ENCODE measurements around the gene KCNN1. TPM values are rescaled to one million over a fixed set of nuclear protein-coding genes. Genes with fewer than 3 reads are reported as not detected.

The KCNN1 gene
- total RNA-seq, 1 experiment from 2014 or later = 9.2 TPM

DNA sequence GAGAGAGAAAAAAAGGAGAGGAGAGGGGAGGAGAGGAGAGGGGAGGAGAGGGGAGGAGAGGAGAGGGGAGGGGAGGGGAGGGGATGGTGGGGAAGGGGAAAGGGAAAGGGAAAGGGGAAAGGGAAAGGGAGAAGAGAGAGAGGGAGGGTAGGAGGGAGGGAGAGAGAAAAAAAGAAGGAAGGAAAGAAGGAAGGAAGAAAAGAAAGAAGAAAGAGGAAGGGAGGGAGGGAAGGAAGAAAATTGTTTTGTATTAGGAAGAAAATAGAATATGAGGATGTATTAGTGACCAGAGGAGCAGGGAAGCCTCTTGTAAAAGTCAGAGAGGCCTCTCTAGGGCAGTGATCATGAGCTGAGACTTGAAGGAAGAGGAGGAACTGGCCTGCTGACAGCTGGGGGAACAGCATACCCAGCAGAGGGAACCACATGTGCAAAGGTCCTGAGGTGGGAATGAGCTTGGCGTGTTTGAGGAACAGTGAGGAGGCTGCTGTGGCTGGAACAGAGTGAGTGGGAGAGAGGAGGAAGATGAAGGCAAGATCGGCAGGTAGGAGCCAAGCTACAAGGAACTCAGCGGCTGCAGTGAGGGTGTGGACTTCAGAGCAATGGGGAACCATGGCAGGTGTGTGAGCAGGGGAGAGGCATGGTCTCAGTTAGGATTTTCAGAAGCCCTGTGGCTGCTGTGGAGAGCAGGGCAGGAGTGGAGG is 9.6 kb upstream of the KCNN1 start:
- no peaks in the 10 kb centered on the region for H3K9me3 Mint-ChIP-seq
- Histone ChIP-seq H4K5ac (ENCODE audit: insufficient read length, low read depth, low read length) (no peak overlapping the region), H3K14ac (ENCODE audit: insufficient read depth, low read length) (no peak overlapping the region), H4K91ac (ENCODE audit: insufficient read length, low read depth, low read length) (no peak overlapping the region), H3K9me3 (ENCODE audit: control insufficient read depth, low read depth, low read length) (no peaks in the 10 kb centered on the region), H3K56ac (ENCODE audit: insufficient read length, low read depth, low read length) (no peak overlapping the region), H3K23ac (ENCODE audit: insufficient read length, low read depth, low read length) (no peak overlapping the region), H3K4me2 (ENCODE audit: insufficient read depth, insufficient read length, low read length) (no peak overlapping the region), H2BK5ac (ENCODE audit: insufficient read length, low read length) (no peak overlapping the region), H2BK20ac (ENCODE audit: low read depth, low read length, poor library complexity, severe bottlenecking) (no peak overlapping the region), H2AFZ (ENCODE audit: low read length) (no peak overlapping the region), H3K4ac (ENCODE audit: low read depth, low read length) (no peak overlapping the region), H3K79me1 (ENCODE audit: insufficient read depth, low read depth, low read length, poor library complexity, severe bottlenecking) (no peaks in the 10 kb centered on the region), H2BK15ac (ENCODE audit: low read depth, low read length) (no peak overlapping the region), H4K8ac (replicated peaks; ENCODE audit: insufficient read length, low read depth, low read length) (no peak overlapping the region), H2BK12ac (ENCODE audit: insufficient read length, low read depth, low read length) (no peak overlapping the region), H3K23me2 (ENCODE audit: insufficient read length, low read depth, low read length, poor library complexity, severe bottlenecking) (peaks cover 5% of the 10 kb centered on the region), H3T11ph (ENCODE audit: low read length) (no peak overlapping the region), H3K27me3 (ENCODE audit: insufficient read depth, low read length) (peaks cover 11% of the 10 kb centered on the region; the same call in 1 of the 2 replicates), H4K20me1 (ENCODE audit: control insufficient read depth, insufficient read depth, insufficient read length) (no peaks in the 10 kb centered on the region), H3K27ac (ENCODE audit: insufficient read length, low read depth, low read length) (no peak overlapping the region), H3K79me2 (ENCODE audit: insufficient read depth, low read length) (no peaks in the 10 kb centered on the region), H2AK5ac (ENCODE audit: insufficient read length, low read length) (no peak overlapping the region), H3K4me1 (ENCODE audit: insufficient read depth, low read length) (no peaks in the 10 kb centered on the region; the same call in 1 of the 2 replicates), H3K9ac (ENCODE audit: extremely low read depth, insufficient read length, low read length) (no peak overlapping the region), H2BK120ac (ENCODE audit: low read depth, low read length, poor library complexity, severe bottlenecking) (no peak overlapping the region), H3K18ac (ENCODE audit: insufficient read length, low read depth, low read length) (no peak overlapping the region)
- no peak overlapping the region; a peak in 1 of 7 replicates for H3K27ac Mint-ChIP-seq
- H3K4me3 Mint-ChIP-seq = no peak overlapping the region
- peaks cover 14 to 28% of the 10 kb centered on the region in 2 experiments for H3K4me1 Mint-ChIP-seq
- DNase-seq = no peak
- TF ChIP-seq, protein P1, sequence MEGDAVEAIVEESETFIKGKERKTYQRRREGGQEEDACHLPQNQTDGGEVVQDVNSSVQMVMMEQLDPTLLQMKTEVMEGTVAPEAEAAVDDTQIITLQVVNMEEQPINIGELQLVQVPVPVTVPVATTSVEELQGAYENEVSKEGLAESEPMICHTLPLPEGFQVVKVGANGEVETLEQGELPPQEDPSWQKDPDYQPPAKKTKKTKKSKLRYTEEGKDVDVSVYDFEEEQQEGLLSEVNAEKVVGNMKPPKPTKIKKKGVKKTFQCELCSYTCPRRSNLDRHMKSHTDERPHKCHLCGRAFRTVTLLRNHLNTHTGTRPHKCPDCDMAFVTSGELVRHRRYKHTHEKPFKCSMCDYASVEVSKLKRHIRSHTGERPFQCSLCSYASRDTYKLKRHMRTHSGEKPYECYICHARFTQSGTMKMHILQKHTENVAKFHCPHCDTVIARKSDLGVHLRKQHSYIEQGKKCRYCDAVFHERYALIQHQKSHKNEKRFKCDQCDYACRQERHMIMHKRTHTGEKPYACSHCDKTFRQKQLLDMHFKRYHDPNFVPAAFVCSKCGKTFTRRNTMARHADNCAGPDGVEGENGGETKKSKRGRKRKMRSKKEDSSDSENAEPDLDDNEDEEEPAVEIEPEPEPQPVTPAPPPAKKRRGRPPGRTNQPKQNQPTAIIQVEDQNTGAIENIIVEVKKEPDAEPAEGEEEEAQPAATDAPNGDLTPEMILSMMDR (conservative IDR thresholded peaks at IDR 0.05) = no peak
- H3K36me3 Mint-ChIP-seq (ENCODE audit: insufficient read depth in 1 of 3, low read depth in 3 of 3) = no peaks in the 10 kb centered on the region; a peak in 2 of 7 replicates
- no CpG with 5 or more reads among the region's 3 CpGs for WGBS (ENCODE audit: extremely low coverage, insufficient read length, low lambda C conversion rate)
- peaks cover 44% of the 10 kb centered on the region for H3K27me3 Mint-ChIP-seq (ENCODE audit: low read depth)

Measured in H9 (cell line).